B cell (primary cell): Measurements from ENCODE around the gene PLEKHA5. TPM values are rescaled to one million over a fixed set of nuclear protein-coding genes. Genes with fewer than 3 reads are reported as not detected.

Experiments used
- ATAC-seq: fragments of 200-7000 bp; cut with Tn5 transposase; one replicate; pipeline ENCODE4 v1.10.0; 2021; ENCODE audit warnings: low read depth, mild to moderate bottlenecking, moderate number of reproducible peaks, moderate library complexity
- CTCF ChIA-PET: fragments of 350-600 bp; sonication (Branson Sonifier 250); formaldehyde crosslinking; loops from one replicate; lab custom pipeline; 2021; ENCODE audit warnings: antibody characterized with exemption, inconsistent platforms; lab: Charles Lee
- POLR2A ChIA-PET: fragments of 350-600 bp; sonication (Branson Sonifier 250); formaldehyde crosslinking; loops from one replicate; lab custom pipeline; 2021; ENCODE audit warnings: antibody characterized with exemption; lab: Charles Lee
- DNase-seq: peaks from one replicate; pipeline ENCODE4 v3.0.0; 2013
- H2AFZ ChIP-seq: 2 replicates; pipeline ENCODE4 v1.6.1; 2012; ENCODE audit warnings: mild to moderate bottlenecking, low read depth, low read length; ENCODE audit not compliant: insufficient read depth, poor library complexity, severe bottlenecking
- H3K27ac ChIP-seq, 2 donors: 1 replicate in 1 of 2; 2 replicates in 1 of 2; pipeline ENCODE4 v1.5.1; 2012 to 2013; ENCODE audit warnings: low read length in 2 of 2, mild to moderate bottlenecking in 2 of 2, moderate library complexity in 1 of 2
- H3K27me3 ChIP-seq, 4 experiments: fragments of 200-600 bp in 1 of 4; sonication (generic) in 1 of 4; replicated peaks in 1 of 4; 1 replicate in 2 of 4; 2 replicates in 2 of 4; pipeline versions ENCODE4 v1.6.1 to v1.7.0; 2013 to 2016; ENCODE audit warnings: low read length in 3 of 4, mild to moderate bottlenecking in 2 of 4, mixed read lengths in 1 of 4, moderate library complexity in 1 of 4; ENCODE audit not compliant: insufficient read depth in 4 of 4, control insufficient read depth in 3 of 4; ENCODE audit errors: control extremely low read depth in 1 of 4
- H3K36me3 ChIP-seq, 2 experiments: replicated peaks in 1 of 2; 1 replicate in 1 of 2; 2 replicates in 1 of 2; pipeline versions ENCODE4 v1.6.1 to v1.7.1; 2013; ENCODE audit warnings: low read length in 1 of 2; ENCODE audit not compliant: insufficient read depth in 2 of 2, control insufficient read depth in 1 of 2; ENCODE audit errors: control extremely low read depth in 1 of 2, extremely low read depth in 1 of 2
- H3K4me1 ChIP-seq, 2 donors: fragments of 200-600 bp in 1 of 2; sonication (generic) in 1 of 2; 1 replicate in 1 of 2; 2 replicates in 1 of 2; pipeline versions ENCODE4 v1.5.1 to v1.6.1; 2013 to 2017; ENCODE audit warnings: low read length in 2 of 2; ENCODE audit not compliant: control insufficient read depth in 2 of 2, insufficient read depth in 2 of 2
- H3K4me2 ChIP-seq: replicated peaks from 2 replicates; pipeline ENCODE3; 2012; ENCODE audit warnings: mild to moderate bottlenecking, low read depth, low read length; ENCODE audit not compliant: poor library complexity, severe bottlenecking
- H3K4me3 ChIP-seq, 5 experiments: fragments of 200-600 bp in 1 of 5; sonication (generic) in 1 of 5; 1 replicate in 3 of 5; 2 replicates in 2 of 5; pipeline versions ENCODE4 v1.5.1 to v1.7.0; 2011 to 2016; ENCODE audit warnings: low read length in 4 of 5, mild to moderate bottlenecking in 4 of 5, low read depth in 2 of 5, control low read depth in 1 of 5, moderate library complexity in 1 of 5; ENCODE audit not compliant: insufficient read depth in 1 of 5; ENCODE audit errors: control extremely low read depth in 1 of 5, extremely low read depth in 1 of 5
- H3K79me2 ChIP-seq: fragments of 200-600 bp; sonication (generic); one replicate; pipeline ENCODE4 v1.6.0; 2016; ENCODE audit warnings: low read length; ENCODE audit not compliant: control insufficient read depth, insufficient read depth
- H3K9ac ChIP-seq: fragments of 200-600 bp; sonication (generic); 2 replicates; pipeline ENCODE4 v1.6.1; 2017; ENCODE audit warnings: mild to moderate bottlenecking, low read length, moderate library complexity
- H3K9me3 ChIP-seq, 3 donors: one replicate each; pipeline versions ENCODE4 v1.6.1 to v1.7.1; 2013; ENCODE audit warnings: low read length in 2 of 3; ENCODE audit not compliant: control insufficient read depth in 2 of 3, insufficient read depth in 1 of 3; ENCODE audit errors: control extremely low read depth in 1 of 3
- H4K20me1 ChIP-seq: 2 replicates; pipeline ENCODE4 v1.6.0; 2012; ENCODE audit warnings: mild to moderate bottlenecking, low read length; ENCODE audit not compliant: insufficient read depth, control insufficient read depth, poor library complexity, severe bottlenecking
- H3K27ac Mint-ChIP-seq: one replicate; pipeline ENCODE4 v1.8.0; 2021; ENCODE audit warnings: mixed read lengths
- H3K27me3 Mint-ChIP-seq: one replicate; pipeline ENCODE4 v1.8.0; 2021; ENCODE audit warnings: mixed read lengths
- H3K4me1 Mint-ChIP-seq: one replicate; pipeline ENCODE4 v1.8.0; 2021; ENCODE audit warnings: mixed read lengths
- H3K4me3 Mint-ChIP-seq: one replicate; pipeline ENCODE4 v1.8.0; 2021; ENCODE audit warnings: mixed read lengths
- H3K9me3 Mint-ChIP-seq: one replicate; pipeline ENCODE4 v1.8.0; 2022; ENCODE audit warnings: mixed read lengths; ENCODE audit not compliant: insufficient read depth
- EZH2 ChIP-seq: IDR thresholded peaks from 2 replicates; pipeline ENCODE4 v1.6.1; 2012; ENCODE audit warnings: borderline replicate concordance, low read depth, mild to moderate bottlenecking, moderate library complexity, low read length; ENCODE audit not compliant: insufficient read depth, poor library complexity, severe bottlenecking
- WGBS: methylation state at CpG from one replicate; pipeline ENCODE4 v1.1.5; 2013; ENCODE audit warnings: missing lambda C conversion rate; ENCODE audit not compliant: insufficient coverage; 5-methylcytosine and 5-hydroxymethylcytosine counted together
- intact Hi-C: fragments of 100-400 bp; cut with micrococcal nuclease; formaldehyde crosslinking; loops from one replicate; pipeline ENCODE4 v1.10.0; 2022
- polyA plus RNA-seq: library from polyadenylated mRNA; depleted of rRNA; stranded (reverse); fragments of >200 nt; gene quantifications from 2 replicates; pipeline ENCODE4 v1.2.3, GENCODE V29; 2012
- total RNA-seq, 2 donors: library from RNA; stranded (reverse); fragments of 120-200 nt in 1 of 2; gene quantifications; 1 replicate in 1 of 2; 2 replicates in 1 of 2; pipeline versions ENCODE4 v1.2.3 to v1.2.4, GENCODE V29; 2013 to 2022
- TF ChIP-seq, protein P1 (sequence below): fragments of 200-600 bp; IDR thresholded peaks from one replicate; pipeline ENCODE4 v1.8.0; 2022; ENCODE audit warnings: antibody characterized with exemption, mild to moderate bottlenecking

The PLEKHA5 gene
- total and polyA plus RNA-seq, 2 donors (not counting 1 experiment from before 2014, with no cell fraction given), result 0.03 to 0.22 TPM

GRCh38 chr12:19113464-19113863, 16.1 kb upstream of the PLEKHA5 start:
- ChIA-PET CTCF (no interaction called here), POLR2A (no interaction called here)
- H3K9me3 ChIP-seq, result peaks cover 0 to 7% (median 0%) of the 10 kb centered on the region in 3 donors
- DNase-seq (no peak), ATAC-seq (no peak)
- WGBS, result no CpG with 5 or more reads among the region's 3 CpGs
- no peaks in the 10 kb centered on the region for H3K9me3 Mint-ChIP-seq
- H3K27ac Mint-ChIP-seq, result no peak overlapping the region
- H4K20me1 ChIP-seq, result no peaks in the 10 kb centered on the region
- no peak overlapping the region for H3K4me3 Mint-ChIP-seq
- H3K36me3 ChIP-seq, result no peaks in the 10 kb centered on the region
- H3K27ac ChIP-seq, result no peak overlapping the region
- no peak for TF ChIP-seq EZH2
- TF ChIP-seq, protein P1, sequence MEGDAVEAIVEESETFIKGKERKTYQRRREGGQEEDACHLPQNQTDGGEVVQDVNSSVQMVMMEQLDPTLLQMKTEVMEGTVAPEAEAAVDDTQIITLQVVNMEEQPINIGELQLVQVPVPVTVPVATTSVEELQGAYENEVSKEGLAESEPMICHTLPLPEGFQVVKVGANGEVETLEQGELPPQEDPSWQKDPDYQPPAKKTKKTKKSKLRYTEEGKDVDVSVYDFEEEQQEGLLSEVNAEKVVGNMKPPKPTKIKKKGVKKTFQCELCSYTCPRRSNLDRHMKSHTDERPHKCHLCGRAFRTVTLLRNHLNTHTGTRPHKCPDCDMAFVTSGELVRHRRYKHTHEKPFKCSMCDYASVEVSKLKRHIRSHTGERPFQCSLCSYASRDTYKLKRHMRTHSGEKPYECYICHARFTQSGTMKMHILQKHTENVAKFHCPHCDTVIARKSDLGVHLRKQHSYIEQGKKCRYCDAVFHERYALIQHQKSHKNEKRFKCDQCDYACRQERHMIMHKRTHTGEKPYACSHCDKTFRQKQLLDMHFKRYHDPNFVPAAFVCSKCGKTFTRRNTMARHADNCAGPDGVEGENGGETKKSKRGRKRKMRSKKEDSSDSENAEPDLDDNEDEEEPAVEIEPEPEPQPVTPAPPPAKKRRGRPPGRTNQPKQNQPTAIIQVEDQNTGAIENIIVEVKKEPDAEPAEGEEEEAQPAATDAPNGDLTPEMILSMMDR, result no peak
- no peaks in the 10 kb centered on the region for H3K4me1 Mint-ChIP-seq
- no peaks in the 10 kb centered on the region for H3K4me1 ChIP-seq
- intact Hi-C loops, result no loop called here
- no peaks in the 10 kb centered on the region for H3K79me2 ChIP-seq
- no peak overlapping the region for H2AFZ ChIP-seq
- H3K27me3 Mint-ChIP-seq, result no peaks in the 10 kb centered on the region
- no peaks in the 10 kb centered on the region for H3K27me3 ChIP-seq
- H3K4me3 ChIP-seq, result no peak overlapping the region
- H3K9ac ChIP-seq, result no peak overlapping the region
- H3K4me2 ChIP-seq, result no peak overlapping the region

- Histone ChIP-seq H3K27ac (no peak overlapping the region), H3K9me3 (peaks cover 0 to 4% (median 0%) of the 10 kb centered on the region in 3 donors), H4K20me1 (no peaks in the 10 kb centered on the region), H3K27me3 (no peaks in the 10 kb centered on the region), H3K4me3 (no peak overlapping the region), H3K9ac (no peak overlapping the region), H3K4me1 (no peaks in the 10 kb centered on the region), H3K4me2 (no peak overlapping the region), H3K36me3 (no peaks in the 10 kb centered on the region), H3K79me2 (no peaks in the 10 kb centered on the region), H2AFZ (no peak overlapping the region)
- no peaks in the 10 kb centered on the region for H3K9me3 Mint-ChIP-seq
- ChIA-PET POLR2A (no interaction called here), CTCF (no interaction called here)
- DNase-seq (no peak), ATAC-seq (no peak)
- H3K27ac Mint-ChIP-seq, result no peak overlapping the region
- TF ChIP-seq, protein P1, result no peak
- no peak for TF ChIP-seq EZH2
- intact Hi-C loops, result no loop called here
- no peak overlapping the region for H3K4me3 Mint-ChIP-seq
- WGBS, result no CpG with 5 or more reads among the region's 1 CpG
- H3K4me1 Mint-ChIP-seq, result no peaks in the 10 kb centered on the region
- no peaks in the 10 kb centered on the region for H3K27me3 Mint-ChIP-seq
Measured at GRCh38 chr12:19115285-19115684, 14.2 kb upstream of the PLEKHA5 start.
